ENCODE measurements around the gene CCL5. TPM values are rescaled to one million over a fixed set of nuclear protein-coding genes. Genes with fewer than 3 reads are reported as not detected.

Gene CCL5
- total RNA-seq, 1 experiment from 2014 or later: 0.34 TPM

GRCh38 chr17:35825206-35825605 is 55.0 kb downstream of the CCL5 start:
- ChIA-PET RAD21 (ENCODE audit: low non-redundant PET in 1 of 2, low total read pairs in 2 of 2, uncharacterized antibody in 2 of 2, unreplicated experiment in 2 of 2) (no interaction called here), POLR2A (interaction anchor here (0.9 kb wide), 1 partner anchor 16 kb away, joined by 3 read pairs; the partner anchor contains the start of gene TAF15), CTCF (no interaction called here)
- Histone ChIP-seq H3K36me3 (ENCODE audit: control insufficient read depth in 1 of 2, insufficient read depth in 2 of 2, low read length in 2 of 2) (peaks cover 53 to 56% of the 10 kb centered on the region in 2 experiments), H3K4me2 (ENCODE audit: low read length) (no peak overlapping the region), H3K27me3 (ENCODE audit: insufficient read depth, low read length) (no peaks in the 10 kb centered on the region), H3K9me2 (ENCODE audit: insufficient read depth) (no peaks in the 10 kb centered on the region), H3K9ac (ENCODE audit: low read length) (no peak overlapping the region), H3K9me3 (ENCODE audit: control insufficient read depth in 1 of 2, insufficient read depth in 1 of 2, low read depth in 1 of 2, low read length in 2 of 2) (no peaks in the 10 kb centered on the region), H3K79me2 (ENCODE audit: insufficient read depth, low read length) (peaks cover 92% of the 10 kb centered on the region), H4K20me1 (ENCODE audit: insufficient read depth) (peaks cover 22% of the 10 kb centered on the region), H3K4me1 (ENCODE audit: control insufficient read depth in 1 of 2, insufficient read depth in 2 of 2, low read length in 2 of 2) (no peaks in the 10 kb centered on the region), H3K4me3 (replicated peaks in 1 of 2; ENCODE audit: low read depth in 1 of 2, low read length in 2 of 2) (no peak overlapping the region), H3K27ac (ENCODE audit: low read depth, low read length) (no peak overlapping the region), H2AFZ (ENCODE audit: low read depth, low read length, poor library complexity, severe bottlenecking) (no peak overlapping the region)
- intact Hi-C loops (cut with micrococcal nuclease): no loop called here
- no peak for TF ChIP-seq EZH2phosphoT487 (IDR thresholded peaks at IDR 0.05; ENCODE audit: borderline replicate concordance)
- no peak for TF ChIP-seq ELF1 (IDR thresholded peaks at IDR 0.05; ENCODE audit: borderline replicate concordance, low read depth)
- no peak for TF ChIP-seq ATF3 (IDR thresholded peaks at IDR 0.05)
- no peak for ATAC-seq
- DNase-seq (ENCODE audit: low read depth, low spot score): no peak
- BruUV-seq (replicated peaks): no TSS peak

Other genes with a start within 250 kb of the CCL5 start
- 0.15 TPM for gene RASL10B, start 148.7 kb downstream of the CCL5 start, total RNA-seq (2021; ENCODE audit: unreplicated experiment)
- gene GAS2L2, start 127.1 kb downstream of the CCL5 start, total RNA-seq (2021; ENCODE audit: unreplicated experiment): not detected
- gene C17orf50, start 119.5 kb downstream of the CCL5 start, total RNA-seq (2021; ENCODE audit: unreplicated experiment): not detected
- gene MMP28, start 84.7 kb downstream of the CCL5 start, total RNA-seq (2021; ENCODE audit: unreplicated experiment): 2.6 TPM
- gene TAF15, start 70.9 kb downstream of the CCL5 start, total RNA-seq (2021; ENCODE audit: unreplicated experiment): 346 TPM
- gene HEATR9, start 11.5 kb downstream of the CCL5 start, total RNA-seq (2021; ENCODE audit: unreplicated experiment): not detected
- 11.7 TPM for gene RDM1, start 50.4 kb upstream of the CCL5 start, total RNA-seq (2021; ENCODE audit: unreplicated experiment)
- gene LYZL6, start 63.4 kb upstream of the CCL5 start, total RNA-seq (2021; ENCODE audit: unreplicated experiment): not detected
- not detected for gene CCL16, start 101.1 kb upstream of the CCL5 start, total RNA-seq (2021; ENCODE audit: unreplicated experiment)
- not detected for gene CCL14, start 106.4 kb upstream of the CCL5 start, total RNA-seq (2021; ENCODE audit: unreplicated experiment)
- gene CCL15, start 121.2 kb upstream of the CCL5 start, total RNA-seq (2021; ENCODE audit: unreplicated experiment): not detected
- gene CCL23, start 137.6 kb upstream of the CCL5 start, total RNA-seq (2021; ENCODE audit: unreplicated experiment): not detected
- gene CCL18, start 183.9 kb upstream of the CCL5 start, total RNA-seq (2021; ENCODE audit: unreplicated experiment): not detected
- gene CCL3, start 209.8 kb upstream of the CCL5 start, total RNA-seq (2021; ENCODE audit: unreplicated experiment): 0.98 TPM
- gene CCL4, start 223.5 kb upstream of the CCL5 start, total RNA-seq (2021; ENCODE audit: unreplicated experiment): 1.2 TPM

All from HCT116 (cell line).